GM18861 (cell line): Measurements from ENCODE around the gene TRAPPC4.

Experiments
- ATAC-seq: cut with Tn5 transposase; IDR thresholded peaks from one replicate; pipeline ENCODE4 v1.9.1; 2021; ENCODE audit not compliant: unreplicated experiment

The TRAPPC4 gene

GRCh38 chr11:119061256-119061655 lies 42.7 kb downstream of the TRAPPC4 start:
- ATAC-seq: no peak

GRCh38 chr11:119062779-119063178 lies 44.2 kb downstream of the TRAPPC4 start:
- no peak for ATAC-seq

GRCh38 chr11:119065369-119065768 lies 46.8 kb downstream of the TRAPPC4 start:
- no peak for ATAC-seq

- peak; percentile 83 for ATAC-seq
Observed at GRCh38 chr11:119067371-119068222, 49.0 kb downstream of the TRAPPC4 start, which contains the start of gene VPS11. VPS11 (plus strand) TSS chr11:119067818; CDS start chr11:119067824, 6 bp downstream.
